DND-41 (cell line): ENCODE measurements around the gene ADORA2B.

Experiments
- CTCF ChIP-seq: IDR thresholded peaks from 2 replicates; pipeline ENCODE4 v1.5.1; 2012; ENCODE audit warnings: borderline replicate concordance, low read length, moderate library complexity, mild to moderate bottlenecking; ENCODE audit not compliant: poor library complexity, severe bottlenecking; ENCODE audit errors: extremely low read depth
- EZH2 ChIP-seq: IDR thresholded peaks from 3 replicates; pipeline ENCODE4 v1.6.1; 2012; ENCODE audit warnings: borderline replicate concordance, low read depth, mild to moderate bottlenecking, moderate library complexity, low read length, inconsistent platforms; ENCODE audit not compliant: severe bottlenecking

GRCh38 chr17:15999141-15999973 is 54.4 kb downstream of the ADORA2B start, which contains the start of the genes TTC19 and ZSWIM7:
- TF ChIP-seq CTCF (peak; percentile 19), EZH2 (no peak)
